Lower leg skin (tissue), 4 donors: ENCODE data around the gene SLC41A3. TPM values are rescaled to one million over a fixed set of nuclear protein-coding genes. Genes with fewer than 3 reads are reported as not detected.

Experiments used
- DNase-seq, 2 donors: peaks; one replicate each; pipeline ENCODE4 v3.0.0-alpha.2; 2019; ENCODE audit warnings: low spot score in 2 of 2
- H3K4me3 ChIP-seq: fragments of 200-600 bp; sonication (generic); 2 replicates; pipeline ENCODE4 v1.5.1; 2017; ENCODE audit warnings: mild to moderate bottlenecking, low read depth; ENCODE audit not compliant: poor library complexity, severe bottlenecking
- CTCF ChIP-seq, 3 donors: fragments of 450-650 bp; IDR thresholded peaks; one replicate each; pipeline ENCODE4 v1.5.1; 2016; ENCODE audit warnings: antibody characterized with exemption in 3 of 3, mild to moderate bottlenecking in 3 of 3, moderate library complexity in 2 of 3
- POLR2A ChIP-seq, 2 donors: fragments of 450-650 bp; IDR thresholded peaks; one replicate each; pipeline ENCODE4 v1.6.1; 2016 to 2017; ENCODE audit warnings: antibody characterized with exemption in 2 of 2, mild to moderate bottlenecking in 1 of 2, moderate library complexity in 1 of 2
- WGBS, 2 donors: methylation state at CpG; one replicate each; pipeline ENCODE4 v1.1.5; 2018; 5-methylcytosine and 5-hydroxymethylcytosine counted together
- intact Hi-C: fragments of 100-400 bp; cut with DNase I; formaldehyde crosslinking; loops from one replicate; pipeline ENCODE4 v1.15.0; 2023; ENCODE audit warnings: low total_unique reads
- total RNA-seq, 4 donors: library from RNA; depleted of rRNA; stranded (reverse); fragments of >200 nt; gene quantifications; one replicate each; pipeline ENCODE4 v1.1.0, GENCODE V29; 2016

Gene SLC41A3
- total RNA-seq, 4 donors from 2014 or later = 31.6 to 41.1 (median 37.3) TPM

GRCh38 chr3:126081618-126082361 lies 2.1 kb downstream of the SLC41A3 start:
- intact Hi-C loops = no loop called here
- H3K4me3 ChIP-seq = no peak overlapping the region
- TF ChIP-seq POLR2A (IDR thresholded peaks at IDR 0.05) (no peak), CTCF (IDR thresholded peaks at IDR 0.05) (no peak)
- WGBS, 2 donors = 31 to 38% methylated on average over 5 to 9 of the region's 9 CpGs
- DNase-seq = peak; percentile 29 to 90

GRCh38 chr3:126080970-126081369 lies 3.0 kb downstream of the SLC41A3 start:
- 92 to 95% methylated on average over 5 of the region's 5 CpGs for WGBS, 2 donors
- intact Hi-C loops = no loop called here
- no peak for TF ChIP-seq CTCF (IDR thresholded peaks at IDR 0.05)
- no peak for TF ChIP-seq POLR2A (IDR thresholded peaks at IDR 0.05)
- no peak for DNase-seq
- no peak overlapping the region for H3K4me3 ChIP-seq

- 74 to 77% methylated on average over 4 of the region's 4 CpGs for WGBS, 2 donors
- H3K4me3 ChIP-seq = no peak overlapping the region
- intact Hi-C loops = no loop called here
- peak in 1 of 2 donors; percentile 21 for DNase-seq
- TF ChIP-seq POLR2A (IDR thresholded peaks at IDR 0.05) (no peak), CTCF (IDR thresholded peaks at IDR 0.05) (no peak)
Measured at GRCh38 chr3:126078866-126079265, 5.1 kb downstream of the SLC41A3 start.

- TF ChIP-seq POLR2A (IDR thresholded peaks at IDR 0.05) (no peak), CTCF (IDR thresholded peaks at IDR 0.05) (no peak)
- no peak overlapping the region for H3K4me3 ChIP-seq
- intact Hi-C loops = no loop called here
- WGBS, 2 donors = 96% methylated on average over 11 of the region's 11 CpGs
- DNase-seq = peak in 1 of 2 donors; percentile 70
Measured at GRCh38 chr3:126077754-126078153, 6.2 kb downstream of the SLC41A3 start.

- no peak for DNase-seq
- no peak overlapping the region for H3K4me3 ChIP-seq
- intact Hi-C loops = no loop called here
- TF ChIP-seq CTCF (IDR thresholded peaks at IDR 0.05) = no peak
- no peak for TF ChIP-seq POLR2A (IDR thresholded peaks at IDR 0.05)
Measured at GRCh38 chr3:126076140-126076539, 7.8 kb downstream of the SLC41A3 start.

- DNase-seq = peak in 1 of 2 donors; percentile 58
- intact Hi-C loops = no loop called here
- WGBS, 2 donors = 88 to 91% methylated on average over 10 of the region's 10 CpGs
- TF ChIP-seq CTCF (IDR thresholded peaks at IDR 0.05) (no peak), POLR2A (IDR thresholded peaks at IDR 0.05) (no peak)
- no peak overlapping the region for H3K4me3 ChIP-seq
Measured at GRCh38 chr3:126070146-126070545, 13.8 kb downstream of the SLC41A3 start.
